Ishikawa (cell line): Measurements from ENCODE around the gene ZNF672.

Experiments
- CEBPB ChIP-seq: IDR thresholded peaks from 2 replicates; pipeline ENCODE4 v1.6.1; 2012
- EP300 ChIP-seq: IDR thresholded peaks from 2 replicates; pipeline ENCODE4 v1.6.1; 2012; ENCODE audit warnings: borderline replicate concordance

DNA sequence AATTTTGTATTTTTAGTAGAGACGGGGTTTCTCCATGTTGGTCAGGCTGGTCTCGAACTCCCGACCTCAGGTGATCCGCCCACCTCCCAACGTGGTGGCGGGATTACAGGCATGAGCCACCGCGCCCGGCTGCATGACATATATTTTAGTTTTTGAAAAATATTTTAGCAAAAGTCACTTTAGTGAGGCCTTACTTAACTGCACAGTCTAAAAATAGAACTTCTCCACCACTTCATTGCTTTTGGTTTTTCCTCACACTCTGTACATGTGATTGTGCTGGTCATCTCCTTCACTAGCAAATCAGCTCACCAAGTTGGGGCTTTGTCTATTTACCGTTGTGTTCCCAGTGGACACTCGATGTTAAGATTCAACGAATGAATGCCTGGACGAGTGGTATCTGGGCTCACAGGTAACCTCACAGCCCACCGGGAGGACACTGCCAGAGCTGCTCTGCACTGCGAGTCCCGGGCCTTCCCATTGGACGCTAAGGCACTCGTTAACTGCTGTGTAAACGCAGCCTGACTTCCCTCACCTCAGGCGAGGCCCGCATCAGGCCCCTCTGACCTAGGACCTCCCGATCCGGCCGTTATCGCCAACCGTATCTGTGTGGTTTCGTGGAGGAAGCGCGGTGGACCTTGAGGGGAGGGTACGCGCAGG lies 34.9 kb downstream of the ZNF672 start:
- TF ChIP-seq EP300 = no peak
- TF ChIP-seq CEBPB = no peak
